CD4-positive, alpha-beta T cell (primary cell): Measurements from ENCODE around the gene MRPL36. TPM values are rescaled to one million over a fixed set of nuclear protein-coding genes. Genes with fewer than 3 reads are reported as not detected.

Source experiments
- ATAC-seq: fragments of 200-7000 bp; cut with Tn5 transposase; one replicate; pipeline ENCODE4 v1.10.0; 2022; ENCODE audit warnings: mild to moderate bottlenecking; ENCODE audit not compliant: poor library complexity
- CTCF ChIA-PET: fragments of 350-600 bp; sonication (Branson Sonifier 250); formaldehyde crosslinking; loops from one replicate; lab custom pipeline; 2021; ENCODE audit warnings: antibody characterized with exemption, inconsistent platforms; lab: Charles Lee
- POLR2A ChIA-PET: fragments of 350-600 bp; sonication (Branson Sonifier 250); formaldehyde crosslinking; loops from one replicate; lab custom pipeline; 2021; ENCODE audit warnings: antibody characterized with exemption, inconsistent platforms; lab: Charles Lee
- DNase-seq, 14 experiments: peaks; one replicate each; pipeline ENCODE4 v3.0.0-alpha.2; 2013 to 2020; ENCODE audit warnings: mixed read lengths in 2 of 14
- H3K27ac ChIP-seq, 2 donors: one replicate each; pipeline versions ENCODE4 v1.5.1 to v1.7.0; 2013; ENCODE audit warnings: low read length in 2 of 2, low read depth in 1 of 2, mild to moderate bottlenecking in 1 of 2
- H3K27me3 ChIP-seq, 2 experiments: 1 replicate in 1 of 2; 2 replicates in 1 of 2; pipeline versions ENCODE4 v1.6.1 to v1.7.0; 2013; ENCODE audit warnings: low read length in 2 of 2, control low read depth in 1 of 2, mild to moderate bottlenecking in 1 of 2, moderate library complexity in 1 of 2; ENCODE audit not compliant: insufficient read depth in 2 of 2, control insufficient read depth in 1 of 2
- H3K36me3 ChIP-seq: one replicate; pipeline ENCODE4 v1.6.1; 2013; ENCODE audit warnings: low read length, control low read depth; ENCODE audit not compliant: insufficient read depth
- H3K4me1 ChIP-seq: one replicate; pipeline ENCODE4 v1.6.1; 2013; ENCODE audit warnings: low read length, control low read depth; ENCODE audit not compliant: insufficient read depth
- H3K4me3 ChIP-seq: one replicate; pipeline ENCODE4 v1.5.1; 2013; ENCODE audit warnings: mild to moderate bottlenecking, low read length, moderate library complexity
- H3K9me3 ChIP-seq, 2 experiments: 1 replicate in 1 of 2; 2 replicates in 1 of 2; pipeline versions ENCODE4 v1.6.1 to v1.7.0; 2013; ENCODE audit warnings: low read length in 2 of 2, mild to moderate bottlenecking in 2 of 2, control low read depth in 1 of 2, moderate library complexity in 1 of 2; ENCODE audit not compliant: control insufficient read depth in 1 of 2, insufficient read depth in 1 of 2
- H3K27ac Mint-ChIP-seq: one replicate; pipeline ENCODE4 v1.8.0; 2020; ENCODE audit warnings: mixed read lengths
- H3K27me3 Mint-ChIP-seq: one replicate; pipeline ENCODE4 v1.8.0; 2021; ENCODE audit warnings: mixed read lengths
- H3K36me3 Mint-ChIP-seq: one replicate; pipeline ENCODE4 v1.8.0; 2021; ENCODE audit warnings: low read depth, mixed read lengths
- H3K4me1 Mint-ChIP-seq: one replicate; pipeline ENCODE4 v1.8.0; 2021; ENCODE audit warnings: low read depth, mixed read lengths
- H3K4me3 Mint-ChIP-seq: one replicate; pipeline ENCODE4 v1.8.0; 2020; ENCODE audit warnings: mild to moderate bottlenecking, mixed read lengths
- H3K9me3 Mint-ChIP-seq: one replicate; pipeline ENCODE4 v1.8.0; 2020; ENCODE audit warnings: mixed read lengths
- CTCF ChIP-seq: fragments of 200-600 bp; IDR thresholded peaks from one replicate; pipeline ENCODE4 v1.8.0; 2022; ENCODE audit warnings: antibody characterized with exemption, mild to moderate bottlenecking
- intact Hi-C, 2 experiments: fragments of 100-400 bp; cut with DNase I in 1 of 2; cut with micrococcal nuclease in 1 of 2; formaldehyde crosslinking; loops; one replicate each; pipeline versions ENCODE4 v1.15.1 to v1.9.0; 2023 to 2025; cut with DNase I, micrococcal nuclease
- total RNA-seq, 174 experiments: library from RNA in 2 of 174; stranded (reverse) in 2 of 174; gene quantifications; one replicate each; pipeline ENCODE4 v1.2.3 and lab custom pipeline; 2021 to 2026

Gene MRPL36
- total RNA-seq, 2 experiments from 2014 or later, result 14.3 to 18.2 TPM

- Histone ChIP-seq H3K4me1 (no peaks in the 10 kb centered on the region), H3K27ac (no peak overlapping the region), H3K4me3 (no peak overlapping the region), H3K27me3 (no peaks in the 10 kb centered on the region), H3K36me3 (peaks cover 56% of the 10 kb centered on the region), H3K9me3 (no peaks in the 10 kb centered on the region)
- ATAC-seq (no peak), DNase-seq (no peak)
- ChIA-PET POLR2A (no interaction called here), CTCF (no interaction called here)
- no peak overlapping the region for H3K4me3 Mint-ChIP-seq
- H3K36me3 Mint-ChIP-seq, result peaks cover 83% of the 10 kb centered on the region
- no peak for TF ChIP-seq CTCF
- intact Hi-C loops, result no loop called here
- no peaks in the 10 kb centered on the region for H3K9me3 Mint-ChIP-seq
- H3K4me1 Mint-ChIP-seq, result no peaks in the 10 kb centered on the region
- no peaks in the 10 kb centered on the region for H3K27me3 Mint-ChIP-seq
- H3K27ac Mint-ChIP-seq, result no peak overlapping the region
Observed at GRCh38 chr5:1820926-1821325, 21.3 kb upstream of the MRPL36 start.

DNA sequence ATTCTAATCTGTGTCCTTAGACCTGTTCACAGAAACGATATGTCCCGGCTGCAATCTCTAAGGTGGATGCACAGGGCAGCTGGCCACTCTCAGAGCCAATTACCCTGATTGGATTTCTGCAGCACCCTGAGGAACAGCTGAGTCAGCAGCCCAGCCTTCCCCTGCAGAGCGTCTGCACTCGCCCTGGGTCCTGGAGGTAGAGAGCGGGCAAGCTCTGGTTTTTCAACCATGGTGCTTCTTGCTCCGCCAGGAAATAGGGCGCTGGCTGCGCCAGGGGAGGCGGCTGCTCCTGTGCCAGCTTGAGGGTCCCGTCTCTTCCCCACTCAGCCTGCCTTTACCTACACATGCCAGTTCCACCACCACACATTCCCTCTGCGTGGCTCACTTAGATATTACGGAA is 20.7 kb upstream of the MRPL36 start:
- DNase-seq (no peak), ATAC-seq (no peak)
- H3K27ac ChIP-seq, result no peak overlapping the region
- Mint-ChIP-seq H3K4me1 (no peaks in the 10 kb centered on the region), H3K4me3 (no peak overlapping the region), H3K9me3 (no peaks in the 10 kb centered on the region), H3K27me3 (no peaks in the 10 kb centered on the region), H3K27ac (no peak overlapping the region), H3K36me3 (peaks cover 89% of the 10 kb centered on the region)
- ChIA-PET CTCF (no interaction called here), POLR2A (no interaction called here)
- no peak for TF ChIP-seq CTCF
- no peaks in the 10 kb centered on the region for H3K4me1 ChIP-seq
- H3K9me3 ChIP-seq, result no peaks in the 10 kb centered on the region
- intact Hi-C loops, result no loop called here
- peaks cover 61% of the 10 kb centered on the region for H3K36me3 ChIP-seq
- H3K4me3 ChIP-seq, result no peak overlapping the region
- no peaks in the 10 kb centered on the region for H3K27me3 ChIP-seq

GRCh38 chr5:1819458-1819857 is 19.8 kb upstream of the MRPL36 start:
- Histone ChIP-seq H3K9me3 (no peaks in the 10 kb centered on the region), H3K36me3 (peaks cover 70% of the 10 kb centered on the region), H3K27me3 (no peaks in the 10 kb centered on the region), H3K4me3 (no peak overlapping the region), H3K4me1 (no peaks in the 10 kb centered on the region), H3K27ac (no peak overlapping the region)
- ATAC-seq (no peak), DNase-seq (no peak)
- ChIA-PET POLR2A (no interaction called here), CTCF (no interaction called here)
- Mint-ChIP-seq H3K36me3 (peaks cover 98% of the 10 kb centered on the region), H3K27me3 (no peaks in the 10 kb centered on the region), H3K4me1 (no peaks in the 10 kb centered on the region), H3K4me3 (no peak overlapping the region), H3K27ac (no peak overlapping the region), H3K9me3 (no peaks in the 10 kb centered on the region)
- no peak for TF ChIP-seq CTCF
- intact Hi-C loops, result no loop called here
